AG04450 (cell line): ENCODE data around the gene MCC. TPM values are rescaled to one million over a fixed set of nuclear protein-coding genes. Genes with fewer than 3 reads are reported as not detected.
A peak's percentile ranks its signal among the peaks of the same experiment; 100 is the strongest.

ENCODE experiments used
- CTCF ChIA-PET: fragments of 300-600, 350-600 bp; formaldehyde crosslinking; extraction: SDS; loops from one replicate; lab custom pipeline; 2022; ENCODE audit warnings: antibody characterized with exemption, inconsistent platforms; lab: Charles Lee
- POLR2A ChIA-PET: fragments of 350-600 bp; formaldehyde crosslinking; extraction: SDS; loops from one replicate; lab custom pipeline; 2021; ENCODE audit warnings: antibody characterized with exemption, inconsistent platforms; lab: Yijun Ruan, JAX
- DNase-seq: peaks from one replicate; pipeline ENCODE4 v3.0.0-alpha.2; 2011; ENCODE audit warnings: low read depth, low spot score
- H3K27ac ChIP-seq: one replicate; pipeline ENCODE4 v1.5.1; 2012; ENCODE audit warnings: low read depth, low read length, control low read depth
- H3K27me3 ChIP-seq: one replicate; pipeline ENCODE4 v1.6.0; 2012; ENCODE audit warnings: low read length; ENCODE audit not compliant: control insufficient read depth, insufficient read depth
- H3K4me3 ChIP-seq: 2 replicates; pipeline ENCODE4 v1.5.1; 2011; ENCODE audit warnings: mild to moderate bottlenecking, low read depth, low read length, control low read depth
- H3K9me3 ChIP-seq: 2 replicates; pipeline ENCODE4 v1.5.1; 2012; ENCODE audit warnings: low read length; ENCODE audit not compliant: control insufficient read depth, insufficient read depth
- CTCF ChIP-seq: IDR thresholded peaks from 2 replicates; pipeline ENCODE4 v1.5.1; 2011; ENCODE audit warnings: low read depth, low read length, control low read depth, inconsistent platforms
- polyA plus RNA-seq: library from polyadenylated mRNA; depleted of rRNA; stranded (reverse); fragments of >200 nt; gene quantifications from 2 replicates; pipeline ENCODE4 v1.2.3, GENCODE V29; 2011

Gene MCC
- polyA plus RNA-seq, 1 experiment = 17.5 TPM

- H3K4me3 ChIP-seq = no peak overlapping the region
- peak overlapping the region; percentile 81 for H3K27ac ChIP-seq
These were observed 1.0 kb upstream of the MCC start for GRCh38 chr5:113489299-113489698.

GRCh38 chr5:113488645-113489184, 462 bp upstream of the MCC start:
- H3K9me3 ChIP-seq = peaks cover 9% of the 10 kb centered on the region
- CTCF ChIA-PET = interaction anchor here (0.7 to 1.4 kb wide), 3 partner anchors 106 to 492 kb away, joined by 3 to 6 read pairs (median 4); no protein-coding TSS in a partner anchor
- POLR2A ChIA-PET = interaction anchor here (0.8 to 1.2 kb wide), 3 partner anchors 318 to 512 kb away, joined by 3 read pairs; partner anchors contain the start of gene DCP2
- TF ChIP-seq CTCF = no peak
- H3K27me3 ChIP-seq = no peaks in the 10 kb centered on the region
- H3K4me3 ChIP-seq = peak overlapping the region; percentile 92
- no peak for DNase-seq
- peak overlapping the region; percentile 81 for H3K27ac ChIP-seq

More at GRCh38 chr5:113489299-113489698, 1.0 kb upstream of the MCC start:
- ChIA-PET CTCF (interaction anchor here (1.0 to 1.4 kb wide), 3 partner anchors 22 to 493 kb away, joined by 3 to 6 read pairs (median 4); no protein-coding TSS in a partner anchor), POLR2A (no interaction called here)
- no peak for TF ChIP-seq CTCF
- H3K27me3 ChIP-seq = no peaks in the 10 kb centered on the region
- peak; percentile 95 for DNase-seq
- peaks cover 9% of the 10 kb centered on the region for H3K9me3 ChIP-seq

- POLR2A ChIA-PET = interaction anchor here (0.7 to 1.2 kb wide), 3 partner anchors 26 to 321 kb away, joined by 3 to 8 read pairs (median 3); partner anchors contain the start of gene YTHDC2
- no peak for TF ChIP-seq CTCF
- H3K4me3 ChIP-seq = peak overlapping the region; percentile 92
- no peaks in the 10 kb centered on the region for H3K27me3 ChIP-seq
- peaks cover 9% of the 10 kb centered on the region for H3K9me3 ChIP-seq
- H3K27ac ChIP-seq = peak overlapping the region; percentile 75
- CTCF ChIA-PET = interaction anchor here (1.0 kb wide), 3 partner anchors 23 to 109 kb away, joined by 3 to 4 read pairs (median 3); no protein-coding TSS in a partner anchor
- DNase-seq = no peak
These were observed 855 bp downstream of the MCC start for GRCh38 chr5:113487416-113487780.

- H3K27ac ChIP-seq = no peak overlapping the region
- H3K4me3 ChIP-seq = no peak overlapping the region
- no peaks in the 10 kb centered on the region for H3K27me3 ChIP-seq
- H3K9me3 ChIP-seq = no peaks in the 10 kb centered on the region
- ChIA-PET CTCF (no interaction called here), POLR2A (no interaction called here)
- DNase-seq = no peak
- no peak for TF ChIP-seq CTCF
These were observed 8.0 kb downstream of the MCC start for GRCh38 chr5:113480243-113480642.

- Histone ChIP-seq H3K27ac (no peak overlapping the region), H3K4me3 (no peak overlapping the region), H3K27me3 (peaks cover 2% of the 10 kb centered on the region), H3K9me3 (no peaks in the 10 kb centered on the region)
- POLR2A ChIA-PET = no interaction called here
- CTCF ChIA-PET = no interaction called here
- DNase-seq = no peak
- no peak for TF ChIP-seq CTCF
These were observed 9.6 kb downstream of the MCC start for GRCh38 chr5:113478691-113479090.
